ENCODE data around the gene C1QTNF8. TPM values are rescaled to one million over a fixed set of nuclear protein-coding genes. Genes with fewer than 3 reads are reported as not detected.

The C1QTNF8 gene
- total RNA-seq, 1 experiment from 2014 or later, result not detected

DNA sequence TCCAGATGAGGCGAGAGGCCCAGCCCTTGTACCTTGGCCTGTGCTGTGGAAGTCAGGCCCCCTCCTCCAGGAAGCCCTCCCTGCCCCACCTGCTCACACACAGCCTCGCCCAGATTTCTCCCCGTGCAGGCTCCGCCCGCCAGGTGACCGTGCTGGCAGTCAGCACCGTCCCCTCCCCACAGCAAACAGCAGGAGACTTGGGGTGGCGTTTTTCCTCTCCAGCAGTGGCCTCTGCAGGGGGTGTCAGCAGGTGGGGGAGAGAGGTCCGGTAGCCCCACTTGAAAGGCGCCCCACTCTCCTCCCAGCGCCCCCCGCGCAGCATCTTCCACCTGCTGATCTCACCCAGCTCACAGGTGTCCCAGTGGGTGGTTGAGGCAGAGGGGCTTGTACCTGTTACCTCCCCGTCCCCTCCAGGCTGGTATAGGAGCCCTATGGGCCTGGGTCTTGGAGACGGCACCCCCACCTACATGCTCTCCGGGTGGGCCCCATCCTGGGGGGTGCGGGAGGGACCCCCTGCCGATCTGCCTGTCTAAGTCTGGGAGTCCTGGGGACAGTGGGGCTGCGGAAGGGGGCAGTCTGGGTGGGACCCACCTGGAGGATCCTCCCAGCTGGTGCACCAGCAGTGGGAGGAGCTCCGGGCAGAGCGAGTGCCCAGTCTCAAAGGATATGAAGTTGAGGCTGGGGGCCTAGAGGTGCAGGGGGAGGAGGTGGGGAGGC is 4.2 kb upstream of the C1QTNF8 start:
- Histone ChIP-seq H3K4me1 (ENCODE audit: insufficient read depth, low read length) (no peaks in the 10 kb centered on the region), H2BK12ac (ENCODE audit: insufficient read length, low read depth, low read length) (no peak overlapping the region), H3K14ac (ENCODE audit: insufficient read depth, low read length) (peak overlapping the region; percentile 39; the same call in 1 of the 2 replicates), H2BK20ac (ENCODE audit: low read depth, low read length, poor library complexity, severe bottlenecking) (no peak overlapping the region), H2BK15ac (ENCODE audit: low read depth, low read length) (no peak overlapping the region), H4K8ac (replicated peaks; ENCODE audit: insufficient read length, low read depth, low read length) (no peak overlapping the region), H4K91ac (ENCODE audit: insufficient read length, low read depth, low read length) (no peak overlapping the region), H3K79me2 (ENCODE audit: insufficient read depth, low read length) (no peaks in the 10 kb centered on the region), H3K56ac (ENCODE audit: insufficient read length, low read depth, low read length) (no peak overlapping the region), H3T11ph (ENCODE audit: low read length) (no peak overlapping the region), H2AFZ (ENCODE audit: low read length) (no peak overlapping the region), H2BK120ac (ENCODE audit: low read depth, low read length, poor library complexity, severe bottlenecking) (no peak overlapping the region), H3K27me3 (ENCODE audit: insufficient read depth, low read length) (no peaks in the 10 kb centered on the region), H3K23ac (ENCODE audit: insufficient read length, low read depth, low read length) (no peak overlapping the region), H3K79me1 (ENCODE audit: insufficient read depth, low read depth, low read length, poor library complexity, severe bottlenecking) (no peaks in the 10 kb centered on the region), H3K27ac (ENCODE audit: insufficient read length, low read depth, low read length) (no peak overlapping the region), H3K9me3 (ENCODE audit: control insufficient read depth, low read depth, low read length) (no peaks in the 10 kb centered on the region), H2AK5ac (ENCODE audit: insufficient read length, low read length) (no peak overlapping the region), H3K4me2 (ENCODE audit: insufficient read depth, insufficient read length, low read length) (no peak overlapping the region), H2BK5ac (ENCODE audit: insufficient read length, low read length) (no peak overlapping the region), H3K23me2 (ENCODE audit: insufficient read length, low read depth, low read length, poor library complexity, severe bottlenecking) (peaks cover 4% of the 10 kb centered on the region), H3K18ac (ENCODE audit: insufficient read length, low read depth, low read length) (no peak overlapping the region), H4K20me1 (ENCODE audit: control insufficient read depth, insufficient read depth, insufficient read length) (no peaks in the 10 kb centered on the region), H3K9ac (ENCODE audit: extremely low read depth, insufficient read length, low read length) (no peak overlapping the region), H3K4ac (ENCODE audit: low read depth, low read length) (no peak overlapping the region), H4K5ac (ENCODE audit: insufficient read length, low read depth, low read length) (no peak overlapping the region)
- TF ChIP-seq, protein P1, sequence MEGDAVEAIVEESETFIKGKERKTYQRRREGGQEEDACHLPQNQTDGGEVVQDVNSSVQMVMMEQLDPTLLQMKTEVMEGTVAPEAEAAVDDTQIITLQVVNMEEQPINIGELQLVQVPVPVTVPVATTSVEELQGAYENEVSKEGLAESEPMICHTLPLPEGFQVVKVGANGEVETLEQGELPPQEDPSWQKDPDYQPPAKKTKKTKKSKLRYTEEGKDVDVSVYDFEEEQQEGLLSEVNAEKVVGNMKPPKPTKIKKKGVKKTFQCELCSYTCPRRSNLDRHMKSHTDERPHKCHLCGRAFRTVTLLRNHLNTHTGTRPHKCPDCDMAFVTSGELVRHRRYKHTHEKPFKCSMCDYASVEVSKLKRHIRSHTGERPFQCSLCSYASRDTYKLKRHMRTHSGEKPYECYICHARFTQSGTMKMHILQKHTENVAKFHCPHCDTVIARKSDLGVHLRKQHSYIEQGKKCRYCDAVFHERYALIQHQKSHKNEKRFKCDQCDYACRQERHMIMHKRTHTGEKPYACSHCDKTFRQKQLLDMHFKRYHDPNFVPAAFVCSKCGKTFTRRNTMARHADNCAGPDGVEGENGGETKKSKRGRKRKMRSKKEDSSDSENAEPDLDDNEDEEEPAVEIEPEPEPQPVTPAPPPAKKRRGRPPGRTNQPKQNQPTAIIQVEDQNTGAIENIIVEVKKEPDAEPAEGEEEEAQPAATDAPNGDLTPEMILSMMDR (conservative IDR thresholded peaks at IDR 0.05), result no peak
- WGBS (ENCODE audit: extremely low coverage, insufficient read length, low lambda C conversion rate), result no CpG with 5 or more reads among the region's 21 CpGs
- Mint-ChIP-seq H3K27me3 (ENCODE audit: low read depth) (peaks cover 10% of the 10 kb centered on the region), H3K9me3 (no peaks in the 10 kb centered on the region), H3K4me3 (no peak overlapping the region), H3K27ac (no peak overlapping the region), H3K4me1 (peaks cover 0 to 7% of the 10 kb centered on the region in 2 experiments; a peak in 2 of 4 replicates), H3K36me3 (ENCODE audit: insufficient read depth in 1 of 3, low read depth in 3 of 3) (no peaks in the 10 kb centered on the region)
- no peak for DNase-seq
